ENCODE data around the gene MRGPRF. TPM values are rescaled to one million over a fixed set of nuclear protein-coding genes. Genes with fewer than 3 reads are reported as not detected.

The MRGPRF gene
- total RNA-seq, 2 donors from 2014 or later: 4.7 to 7.6 TPM

DNA sequence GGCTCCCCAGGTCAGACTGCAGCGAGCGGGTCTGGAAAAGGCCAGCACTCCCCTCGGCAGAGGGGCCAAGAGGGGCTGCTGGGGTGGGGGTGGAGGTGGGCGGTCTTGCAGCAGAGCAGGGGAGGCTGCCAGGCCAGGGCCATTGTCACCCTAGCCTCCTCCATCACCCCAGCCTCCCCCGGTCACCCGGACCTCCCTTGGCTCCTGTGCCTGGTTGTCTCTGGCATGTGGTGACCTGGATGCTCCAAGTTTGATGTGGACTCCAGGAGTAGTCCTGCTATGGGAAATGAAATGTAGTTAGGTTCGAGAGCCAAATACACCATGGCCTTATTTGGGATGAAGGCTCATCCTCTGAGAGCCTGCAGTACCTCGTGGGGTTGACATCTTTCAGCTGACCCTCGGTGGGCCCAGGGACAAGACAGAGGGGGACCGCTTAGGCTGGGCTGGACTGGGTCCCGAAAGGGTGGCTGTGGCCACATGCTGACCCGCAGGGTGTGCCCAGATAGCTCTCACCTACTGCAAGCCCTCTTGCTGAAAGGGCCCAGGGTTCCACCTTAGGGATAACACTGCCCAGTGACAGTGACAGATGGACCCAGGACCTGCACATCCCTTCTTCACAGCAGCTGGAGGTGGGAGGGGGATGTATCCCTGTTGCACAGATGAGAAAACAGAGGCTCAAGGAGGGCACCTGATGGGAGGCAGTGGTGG is 56.3 kb downstream of the MRGPRF start:
- TF ChIP-seq, protein P1, sequence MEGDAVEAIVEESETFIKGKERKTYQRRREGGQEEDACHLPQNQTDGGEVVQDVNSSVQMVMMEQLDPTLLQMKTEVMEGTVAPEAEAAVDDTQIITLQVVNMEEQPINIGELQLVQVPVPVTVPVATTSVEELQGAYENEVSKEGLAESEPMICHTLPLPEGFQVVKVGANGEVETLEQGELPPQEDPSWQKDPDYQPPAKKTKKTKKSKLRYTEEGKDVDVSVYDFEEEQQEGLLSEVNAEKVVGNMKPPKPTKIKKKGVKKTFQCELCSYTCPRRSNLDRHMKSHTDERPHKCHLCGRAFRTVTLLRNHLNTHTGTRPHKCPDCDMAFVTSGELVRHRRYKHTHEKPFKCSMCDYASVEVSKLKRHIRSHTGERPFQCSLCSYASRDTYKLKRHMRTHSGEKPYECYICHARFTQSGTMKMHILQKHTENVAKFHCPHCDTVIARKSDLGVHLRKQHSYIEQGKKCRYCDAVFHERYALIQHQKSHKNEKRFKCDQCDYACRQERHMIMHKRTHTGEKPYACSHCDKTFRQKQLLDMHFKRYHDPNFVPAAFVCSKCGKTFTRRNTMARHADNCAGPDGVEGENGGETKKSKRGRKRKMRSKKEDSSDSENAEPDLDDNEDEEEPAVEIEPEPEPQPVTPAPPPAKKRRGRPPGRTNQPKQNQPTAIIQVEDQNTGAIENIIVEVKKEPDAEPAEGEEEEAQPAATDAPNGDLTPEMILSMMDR (IDR thresholded peaks at IDR 0.05): no peak
- no peak for TF ChIP-seq POLR2A (IDR thresholded peaks at IDR 0.05)
- Histone ChIP-seq H3K27me3 (no peaks in the 10 kb centered on the region), H3K4me3 (no peak overlapping the region), H3K4me1 (peaks cover 8% of the 10 kb centered on the region), H3K9me3 (no peaks in the 10 kb centered on the region), H3K36me3 (replicated peaks in 1 of 2; ENCODE audit: insufficient read depth in 1 of 2, low read depth in 2 of 2) (no peaks in the 10 kb centered on the region), H3K27ac (no peak overlapping the region)
- WGBS, 2 donors: 64% methylated on average over 11 of the region's 12 CpGs; no CpG with 5 or more reads in 1 of the 2 donors
- DNase-seq (no peak), ATAC-seq (no peak)
- intact Hi-C loops (cut with DNase I): no loop called here

DNA sequence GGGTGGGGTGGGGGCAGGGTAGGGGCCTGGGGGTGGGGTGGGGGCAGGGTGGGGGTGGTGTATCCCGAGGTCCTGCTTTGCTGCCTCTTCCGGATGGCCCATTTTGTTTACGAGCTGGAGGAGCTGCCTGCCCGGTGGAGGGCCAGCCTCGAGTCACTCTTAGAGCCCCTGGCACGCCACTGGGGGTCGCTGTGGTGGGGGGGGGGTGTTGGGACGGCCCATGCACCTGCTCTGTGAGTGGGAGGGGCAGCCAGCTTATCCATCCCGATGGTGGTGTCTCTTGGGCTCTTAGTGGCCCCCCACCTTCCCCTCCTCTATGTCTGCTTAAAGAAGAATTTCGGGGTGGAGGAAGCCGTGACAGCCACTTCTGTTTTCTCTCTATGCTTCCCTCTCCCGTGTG is 56.9 kb downstream of the MRGPRF start:
- no peak overlapping the region for H3K4me3 ChIP-seq
- WGBS, 2 donors: 0 to 5% methylated on average over 1 to 12 of the region's 12 CpGs
- H3K4me1 ChIP-seq: peaks cover 8% of the 10 kb centered on the region
- ATAC-seq (no peak), DNase-seq (no peak)
- no peaks in the 10 kb centered on the region for H3K36me3 ChIP-seq (replicated peaks in 1 of 2; ENCODE audit: insufficient read depth in 1 of 2, low read depth in 2 of 2)
- no peak overlapping the region for H3K27ac ChIP-seq
- no peaks in the 10 kb centered on the region for H3K27me3 ChIP-seq
- no peak for TF ChIP-seq POLR2A (IDR thresholded peaks at IDR 0.05)
- TF ChIP-seq, protein P1 (IDR thresholded peaks at IDR 0.05): no peak
- intact Hi-C loops (cut with DNase I): no loop called here
- no peaks in the 10 kb centered on the region for H3K9me3 ChIP-seq

DNA sequence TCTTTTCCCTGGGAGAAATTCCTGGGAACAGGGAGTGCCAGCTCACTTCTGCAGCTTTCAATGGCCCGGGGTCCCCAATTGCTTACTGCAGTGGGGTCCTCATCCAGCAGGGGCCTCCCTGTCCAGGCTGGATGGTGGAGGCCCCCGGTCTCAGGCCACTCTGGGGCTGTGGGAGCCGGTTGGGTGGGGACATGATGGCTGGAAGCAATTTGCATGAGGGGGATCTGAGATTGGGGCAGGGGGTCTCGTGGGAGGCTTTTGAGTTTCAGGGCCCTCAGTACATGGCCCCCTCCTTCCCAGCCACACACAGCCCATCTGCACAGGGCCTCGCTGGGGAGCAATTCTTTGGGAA is 57.5 kb downstream of the MRGPRF start:
- Histone ChIP-seq H3K36me3 (replicated peaks in 1 of 2; ENCODE audit: insufficient read depth in 1 of 2, low read depth in 2 of 2) (no peaks in the 10 kb centered on the region), H3K4me3 (no peak overlapping the region), H3K27me3 (no peaks in the 10 kb centered on the region), H3K9me3 (no peaks in the 10 kb centered on the region), H3K27ac (no peak overlapping the region), H3K4me1 (peaks cover 8% of the 10 kb centered on the region)
- DNase-seq (no peak), ATAC-seq (no peak)
- 10 to 28% methylated on average over 3 to 4 of the region's 5 CpGs for WGBS, 2 donors
- intact Hi-C loops (cut with DNase I): no loop called here
- TF ChIP-seq POLR2A (IDR thresholded peaks at IDR 0.05): no peak
- TF ChIP-seq, protein P1 (IDR thresholded peaks at IDR 0.05): no peak

DNA sequence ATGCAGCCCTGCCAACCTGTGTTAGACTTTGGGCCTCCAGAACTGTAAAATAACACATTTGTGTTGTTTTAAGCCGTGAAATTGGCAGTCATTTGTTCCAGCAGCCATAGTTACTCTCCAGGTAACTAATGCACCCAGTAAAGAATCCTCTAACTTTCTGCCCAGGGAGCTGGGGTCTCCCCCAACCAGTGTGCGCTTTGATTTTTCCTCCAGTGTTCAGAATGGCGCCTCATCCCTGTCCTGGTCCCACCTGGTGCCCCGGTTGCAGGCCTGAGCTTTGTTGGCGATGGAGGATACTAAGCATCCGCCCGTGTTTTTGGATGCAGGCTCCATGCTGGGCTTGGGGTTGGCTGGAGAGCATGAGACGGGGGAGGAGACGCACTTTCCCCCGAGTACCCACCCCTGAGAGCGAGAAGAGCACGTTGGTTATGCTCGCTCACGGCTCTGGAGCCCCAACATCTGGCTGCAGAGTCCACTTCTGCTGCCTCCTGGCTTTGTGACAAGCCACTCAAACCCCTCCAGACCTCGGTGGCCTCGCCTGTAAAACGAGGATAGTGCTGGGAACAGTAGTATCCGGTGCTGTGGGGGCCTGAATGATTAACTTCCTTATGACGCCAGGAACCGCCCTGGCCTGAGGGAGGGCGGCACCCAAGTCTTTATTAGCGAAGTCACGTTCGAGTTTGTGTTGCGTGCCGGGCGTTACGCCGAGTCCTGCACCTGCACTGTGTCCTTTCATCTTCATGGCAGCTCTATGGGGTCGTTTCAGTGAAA is 58.0 kb downstream of the MRGPRF start:
- ATAC-seq: peak; percentile 33
- H3K27ac ChIP-seq: no peak overlapping the region
- intact Hi-C loops (cut with DNase I): no loop called here
- peak in 2 of 4 donors; percentile 23 to 38 for DNase-seq
- no peak overlapping the region for H3K4me3 ChIP-seq
- TF ChIP-seq, protein P1 (IDR thresholded peaks at IDR 0.05): no peak
- TF ChIP-seq POLR2A (IDR thresholded peaks at IDR 0.05): no peak
- H3K9me3 ChIP-seq: no peaks in the 10 kb centered on the region
- peaks cover 8% of the 10 kb centered on the region for H3K4me1 ChIP-seq
- no peaks in the 10 kb centered on the region for H3K36me3 ChIP-seq (replicated peaks in 1 of 2; ENCODE audit: insufficient read depth in 1 of 2, low read depth in 2 of 2)
- H3K27me3 ChIP-seq: no peaks in the 10 kb centered on the region
- WGBS, 2 donors: 39 to 66% methylated on average over 10 to 30 of the region's 30 CpGs

Other genes starting within 250 kb of the MRGPRF start
- 10 to 100 TPM; 35.6 to 40.7 TPM for gene CPT1A, start 171.3 kb downstream of the MRGPRF start, total RNA-seq
- gene MRPL21, start 109.4 kb downstream of the MRGPRF start, total RNA-seq: 10 to 100 TPM; 21.8 to 45.7 TPM
- 10 to 100 TPM in 1 of 2 donors, 1 to 10 TPM in 1; 6.2 to 17.1 TPM for gene IGHMBP2, start 109.4 kb downstream of the MRGPRF start, total RNA-seq
- gene MRGPRD, start 32.3 kb downstream of the MRGPRF start, total RNA-seq: not detected
- gene TPCN2, start 35.7 kb upstream of the MRGPRF start, total RNA-seq: 10 to 100 TPM; 10.9 to 18.9 TPM
- 10 to 100 TPM in 1 of 2 donors, 1 to 10 TPM in 1; 8.9 to 15.6 TPM for gene SMIM38, start 142.7 kb upstream of the MRGPRF start, total RNA-seq

All from body of pancreas (tissue), 4 donors.